IPS-NIHi11 (cell line): ENCODE data around the gene PARVA.

ENCODE experiments used
- DNase-seq: peaks from one replicate; pipeline ENCODE4 v3.0.0; 2012; ENCODE audit warnings: mixed read lengths, low spot score

PARVA gene

DNA sequence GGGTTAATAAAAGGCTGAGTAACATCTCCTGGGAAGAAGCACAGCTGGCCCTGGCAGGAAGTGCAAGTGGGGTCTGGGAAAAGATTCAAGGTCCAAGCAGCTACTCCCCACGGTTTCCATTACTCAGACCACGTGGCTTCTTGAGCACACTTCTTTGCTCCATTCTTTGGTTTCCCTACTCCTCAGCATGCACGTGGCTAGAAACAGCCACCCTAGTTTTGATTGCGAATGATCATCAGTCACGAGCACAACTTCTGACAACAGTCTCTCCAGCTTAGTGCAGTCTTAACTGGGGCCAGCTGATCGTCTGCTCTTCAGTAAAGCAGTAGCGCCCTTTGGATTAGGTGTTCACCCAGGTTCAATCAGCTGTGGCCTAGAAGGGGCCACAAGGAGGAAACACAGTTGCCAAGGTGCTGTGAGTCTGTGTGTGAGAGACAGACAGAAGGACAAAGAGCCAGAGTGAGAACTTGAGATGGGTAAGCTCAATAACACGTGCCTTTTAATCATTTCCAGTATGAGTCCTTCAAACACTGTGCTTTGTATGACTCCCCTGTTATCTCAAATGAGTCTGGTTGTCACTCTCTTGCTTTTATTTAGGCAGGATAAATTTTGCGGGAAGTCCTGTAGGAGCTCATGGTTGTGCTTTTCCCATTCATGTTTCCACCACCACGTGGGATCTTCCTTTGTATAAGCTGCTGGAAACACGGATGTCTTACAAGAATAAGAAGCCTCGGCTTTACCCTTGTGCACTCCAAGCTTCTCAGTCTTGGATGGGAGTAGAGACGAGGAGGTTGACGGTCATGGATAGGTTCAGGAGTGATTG lies 901 bp upstream of the PARVA start:
- no peak for DNase-seq

DNA sequence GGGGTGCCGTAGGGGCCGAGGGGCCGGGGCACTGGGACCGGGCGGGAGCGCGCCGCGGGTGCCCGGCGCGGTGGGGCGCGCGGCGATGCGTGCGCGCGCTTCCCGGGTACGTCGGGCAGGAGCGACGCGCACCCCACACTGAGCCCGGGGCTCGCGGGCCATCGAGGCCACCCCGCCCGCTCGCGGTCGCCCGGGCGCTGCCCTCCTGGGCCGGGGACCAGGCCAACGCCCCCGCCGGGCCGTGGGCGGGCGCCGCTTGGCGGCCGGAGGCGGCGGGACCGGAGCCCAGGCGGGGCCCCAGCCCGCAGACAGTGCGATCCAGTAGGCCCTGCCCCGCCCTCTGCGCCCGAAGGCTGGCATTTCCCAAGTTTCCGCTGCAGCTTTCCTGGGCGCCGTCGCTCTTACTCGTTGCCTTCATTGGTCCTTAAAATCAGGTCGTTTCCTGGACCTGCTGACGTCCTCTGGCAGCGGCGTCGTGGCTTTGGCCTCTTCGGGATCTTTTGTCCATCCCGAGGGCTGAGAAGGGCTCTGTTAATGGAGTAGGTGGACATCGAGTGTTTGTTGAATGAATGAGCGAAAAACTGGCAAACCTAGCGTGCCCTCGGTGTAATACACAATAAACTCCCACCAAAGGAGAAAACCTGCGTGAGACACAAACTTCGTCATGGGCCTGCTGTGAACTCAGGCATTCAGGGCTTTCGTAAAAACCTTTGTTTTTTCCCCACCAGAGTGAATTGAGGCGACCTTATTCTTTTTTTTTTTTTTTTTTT lies 638 bp downstream of the PARVA start:
- DNase-seq = peak; percentile 86

DNA sequence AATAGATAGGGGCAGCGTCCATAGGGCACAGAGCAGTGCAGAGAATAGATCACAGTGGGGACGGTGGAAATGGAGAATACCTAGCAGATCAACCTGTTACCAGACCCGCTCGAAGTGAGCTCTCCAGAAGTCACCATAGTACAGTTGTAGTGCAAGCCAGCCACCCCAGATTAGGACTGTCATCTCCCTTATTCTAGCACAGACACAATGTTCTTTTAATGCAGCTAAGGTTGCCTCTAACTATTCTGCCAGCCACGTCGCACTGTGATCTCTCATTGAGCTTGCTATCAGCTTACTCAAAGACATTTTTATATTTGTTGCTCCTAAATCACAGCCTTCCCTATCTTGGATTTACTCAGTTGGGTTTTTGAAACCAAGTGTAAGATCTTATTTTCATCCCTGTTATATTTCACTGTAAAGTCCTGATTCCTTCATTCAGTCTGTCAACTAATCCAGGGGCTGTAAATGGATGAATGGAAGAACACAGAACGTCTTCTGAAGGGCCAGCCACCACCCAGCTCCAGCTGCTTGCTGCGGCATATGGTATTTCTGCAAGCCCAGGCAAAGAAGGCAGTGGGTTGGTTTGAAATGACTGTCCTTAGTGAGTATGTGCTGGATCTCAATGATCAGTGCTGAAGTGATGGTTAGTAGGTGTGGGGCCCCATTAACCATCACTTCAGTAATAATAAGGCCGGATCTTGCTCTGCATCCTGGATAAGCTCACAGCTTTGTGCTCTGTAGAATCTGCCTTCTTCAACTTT lies 3.4 kb downstream of the PARVA start:
- no peak for DNase-seq

DNA sequence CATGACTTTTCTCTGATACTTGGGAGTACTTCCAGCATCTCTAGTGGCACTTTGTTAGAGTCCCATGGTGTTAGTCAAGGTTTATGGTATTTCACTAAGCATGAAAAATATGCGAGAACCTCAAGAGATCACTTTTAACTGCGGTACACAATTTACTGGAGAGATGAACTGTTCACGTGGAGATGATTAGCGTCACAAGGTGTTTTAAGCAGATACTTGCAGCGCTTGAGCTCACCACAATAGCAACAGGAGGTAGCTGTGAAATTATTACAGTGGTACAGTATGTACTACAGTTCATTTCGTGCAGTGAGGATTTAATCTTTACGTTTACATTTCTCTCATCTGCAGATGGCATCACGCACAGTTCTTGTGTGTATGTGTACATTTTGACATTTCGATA lies 4.5 kb downstream of the PARVA start:
- no peak for DNase-seq

DNA sequence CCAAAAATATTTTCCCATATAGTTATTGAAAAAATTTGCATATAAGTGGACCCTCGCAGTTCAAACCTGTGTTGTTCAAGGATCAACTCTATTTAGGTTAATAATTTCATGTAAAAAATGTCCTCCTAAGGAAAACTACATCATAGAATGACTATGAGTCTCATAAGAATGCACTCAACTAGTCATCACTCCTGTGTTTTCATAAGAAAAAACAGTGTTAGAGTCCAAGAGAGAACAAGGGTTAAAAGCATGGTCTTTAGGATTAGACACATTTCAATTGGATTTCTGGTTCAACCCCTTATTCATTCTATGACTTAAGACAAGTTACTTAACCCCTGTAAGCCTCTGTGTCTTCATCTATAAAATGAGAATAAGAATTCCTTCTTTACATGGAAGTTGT lies 5.1 kb downstream of the PARVA start:
- no peak for DNase-seq

DNA sequence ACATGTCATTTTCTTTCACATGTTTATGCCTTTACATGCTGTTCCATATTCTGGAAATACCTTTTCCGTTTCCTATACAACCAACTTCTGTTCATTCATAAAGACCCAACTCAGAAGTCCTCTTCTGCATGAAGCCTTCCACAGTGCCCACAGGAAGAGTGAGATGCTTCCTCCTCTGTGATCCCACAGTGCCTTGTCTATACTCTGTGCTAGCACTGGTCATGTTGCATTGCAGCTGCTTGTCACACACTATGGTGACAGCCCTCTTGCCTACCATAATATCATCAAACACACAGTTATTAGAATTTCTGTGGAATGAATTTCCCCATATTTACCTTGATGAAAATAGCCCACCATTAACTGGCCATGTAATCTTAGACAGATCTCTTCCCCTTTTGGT lies 8.9 kb downstream of the PARVA start:
- no peak for DNase-seq

DNA sequence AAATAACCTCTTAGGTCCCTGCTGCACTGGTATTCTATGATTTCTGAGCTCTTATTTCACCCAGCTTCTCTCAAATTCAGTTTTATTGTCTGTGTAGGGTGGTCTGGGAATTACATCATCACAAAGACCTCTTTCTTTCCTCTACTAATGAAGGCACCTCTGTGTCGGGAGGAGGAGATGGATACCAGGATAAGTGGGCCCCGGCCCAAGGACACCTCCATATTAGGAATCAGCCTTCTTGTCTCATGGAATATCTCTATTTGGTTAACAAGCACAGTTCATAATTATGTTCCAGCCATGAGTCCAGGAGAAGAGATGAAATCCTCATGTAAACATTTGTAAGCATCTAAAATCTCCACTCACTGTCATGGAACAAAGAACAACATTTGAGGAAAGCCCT lies 9.4 kb downstream of the PARVA start:
- DNase-seq = no peak

DNA sequence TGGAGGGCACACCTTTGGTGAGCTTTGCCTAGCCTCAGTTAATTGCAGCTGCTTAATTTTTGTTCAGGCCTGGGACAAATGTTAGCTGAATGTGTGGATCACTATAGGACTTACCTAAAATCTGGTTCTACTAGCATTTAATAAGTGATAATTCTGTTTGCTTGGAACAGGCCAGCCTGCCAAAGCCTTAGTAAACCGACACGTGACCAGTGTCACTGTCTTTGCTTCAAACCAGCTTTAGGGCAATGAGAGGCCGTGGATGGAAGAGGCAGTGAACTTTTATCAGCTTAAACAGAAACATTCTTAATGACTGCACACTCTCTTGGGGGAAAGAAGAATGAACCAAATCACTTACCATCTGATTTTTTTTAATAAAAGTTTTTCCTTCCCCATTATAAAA lies 10.8 kb downstream of the PARVA start:
- no peak for DNase-seq

DNA sequence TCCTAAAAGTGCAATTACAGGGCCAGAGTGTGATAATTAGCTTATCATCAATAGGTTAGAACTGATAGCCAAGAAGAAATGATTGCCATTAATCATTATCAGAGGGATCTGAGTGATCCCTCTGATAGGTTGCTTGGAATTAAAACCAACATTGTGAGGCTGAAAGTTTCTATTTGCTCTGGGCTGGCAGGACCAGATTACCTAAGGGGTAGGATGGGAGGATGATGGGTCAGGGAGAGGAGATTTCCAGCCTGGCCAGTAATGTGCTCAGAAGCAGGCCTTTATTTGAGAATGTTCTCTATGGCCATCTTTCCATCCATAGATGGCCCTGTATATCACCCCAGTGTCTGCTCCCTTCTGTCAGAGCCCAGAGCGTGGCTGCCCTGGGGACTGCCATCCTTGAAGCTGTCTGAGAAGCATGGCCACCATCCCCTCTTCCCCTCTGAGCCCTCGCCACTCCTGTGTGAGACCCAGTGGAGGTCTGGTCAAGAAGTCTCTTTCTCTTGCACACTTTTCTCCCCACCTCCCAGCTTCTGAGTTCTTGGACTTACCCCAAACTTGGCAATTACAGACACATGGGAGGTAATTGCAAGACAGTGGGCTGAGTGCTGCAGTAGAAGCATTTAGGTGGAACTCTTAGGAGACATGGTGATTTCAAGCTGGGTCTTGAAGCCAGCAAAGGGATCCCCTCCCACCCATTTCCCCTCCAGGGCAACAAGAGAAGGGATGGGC lies 11.7 kb downstream of the PARVA start:
- no peak for DNase-seq

DNA sequence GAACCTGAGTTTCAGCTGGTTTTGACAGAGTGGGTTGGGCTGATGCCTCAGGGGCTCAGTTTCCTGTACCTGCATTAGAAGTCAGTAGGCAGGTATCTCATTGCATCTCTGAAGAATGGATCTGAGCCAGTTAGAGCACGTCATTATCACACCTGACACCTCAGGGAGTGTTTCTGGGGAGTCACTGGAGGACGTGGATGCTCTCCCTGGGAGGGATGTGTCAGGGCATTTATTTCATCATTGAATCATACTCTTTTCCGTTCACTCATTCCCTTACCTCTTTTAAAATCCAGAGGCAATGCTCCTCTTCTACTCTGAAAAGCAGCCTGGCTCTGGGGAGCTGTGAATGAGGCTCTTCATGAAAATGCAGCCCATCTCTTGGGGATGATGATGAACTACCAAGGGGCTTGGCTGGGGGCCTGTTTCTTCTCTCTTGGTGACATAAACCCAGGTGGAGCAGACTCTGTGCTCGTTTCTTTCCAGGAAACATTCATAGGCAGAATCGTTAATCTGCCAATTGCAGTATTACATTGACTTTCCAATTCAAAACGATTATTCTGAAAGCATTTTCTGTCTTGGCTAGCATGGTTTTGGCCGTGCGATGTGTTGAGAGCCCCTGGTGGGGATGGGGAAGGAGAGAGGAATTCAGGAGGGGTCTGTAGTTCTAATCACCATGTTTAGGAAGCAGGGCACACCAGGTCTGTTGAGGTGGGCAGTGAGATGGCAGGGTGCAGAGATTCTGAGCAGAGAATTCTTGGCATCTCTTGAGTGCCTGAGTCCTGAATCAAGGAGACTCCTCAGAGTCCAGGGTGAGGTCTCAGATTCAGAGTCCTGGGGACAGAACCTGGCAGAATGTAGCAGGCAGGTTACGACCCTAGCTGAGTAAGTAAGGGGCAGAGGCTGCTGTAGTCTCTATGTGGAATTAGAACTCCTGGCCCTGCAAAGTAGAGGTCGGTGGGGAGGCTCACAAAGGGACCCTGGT lies 12.6 kb downstream of the PARVA start:
- no peak for DNase-seq

DNA sequence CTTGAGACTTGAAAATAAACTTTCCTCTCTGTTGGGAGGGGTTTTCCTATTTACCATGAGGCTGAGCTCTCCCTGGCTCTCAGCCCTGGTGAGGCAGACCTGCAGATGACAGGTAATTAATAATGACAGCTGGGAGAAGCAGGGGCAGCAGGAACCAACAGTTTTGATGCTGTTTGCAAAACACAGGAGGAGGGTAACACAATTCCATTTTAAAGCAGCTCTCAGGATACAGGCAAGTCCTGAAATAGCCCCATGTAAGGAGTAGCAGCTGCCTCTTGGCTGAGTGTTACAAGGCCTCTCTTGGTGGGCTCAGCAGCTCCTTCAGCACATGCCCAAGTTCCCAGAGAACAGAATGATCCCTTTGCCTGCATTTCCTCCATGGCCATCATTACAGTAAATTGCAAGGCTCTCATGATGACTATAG lies 13.3 kb downstream of the PARVA start:
- DNase-seq = no peak

DNA sequence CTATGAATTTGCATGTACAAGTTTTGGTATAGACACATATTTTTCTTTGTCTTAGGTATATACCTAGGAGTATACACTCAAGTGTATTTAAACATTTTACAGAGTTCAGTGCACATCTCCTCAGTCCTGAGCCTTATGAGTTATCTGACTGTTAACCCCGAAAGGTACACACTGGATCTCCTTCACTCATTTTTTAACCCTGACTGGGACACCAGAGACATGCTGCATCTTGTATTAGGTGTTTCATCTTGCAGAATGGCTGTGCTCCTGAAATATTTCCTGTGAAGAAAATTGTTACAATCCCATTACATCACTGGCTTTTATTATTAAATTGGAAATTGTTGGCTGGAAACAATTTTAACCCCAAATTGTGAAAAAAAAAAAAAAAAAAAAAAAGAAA lies 15.3 kb downstream of the PARVA start:
- no peak for DNase-seq

DNA sequence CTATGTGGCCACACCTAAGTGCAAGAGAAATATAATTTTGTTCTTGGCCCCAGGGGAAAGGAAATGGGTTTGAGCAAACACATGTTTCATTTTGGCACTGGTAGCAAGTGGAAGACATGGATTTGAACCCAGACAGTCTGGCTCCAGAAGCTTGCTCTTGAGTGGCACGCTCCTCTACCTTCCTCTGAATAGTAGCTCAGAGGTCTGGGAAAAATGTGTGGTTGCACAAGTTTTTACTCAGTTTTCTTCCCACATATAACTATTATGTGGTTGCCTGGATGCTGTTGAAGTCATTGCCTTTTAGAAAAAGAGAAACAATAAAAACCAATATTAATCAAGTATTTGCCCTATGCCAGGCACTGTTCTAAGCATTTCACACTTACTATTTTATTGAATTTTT lies 16.3 kb downstream of the PARVA start:
- no peak for DNase-seq

DNA sequence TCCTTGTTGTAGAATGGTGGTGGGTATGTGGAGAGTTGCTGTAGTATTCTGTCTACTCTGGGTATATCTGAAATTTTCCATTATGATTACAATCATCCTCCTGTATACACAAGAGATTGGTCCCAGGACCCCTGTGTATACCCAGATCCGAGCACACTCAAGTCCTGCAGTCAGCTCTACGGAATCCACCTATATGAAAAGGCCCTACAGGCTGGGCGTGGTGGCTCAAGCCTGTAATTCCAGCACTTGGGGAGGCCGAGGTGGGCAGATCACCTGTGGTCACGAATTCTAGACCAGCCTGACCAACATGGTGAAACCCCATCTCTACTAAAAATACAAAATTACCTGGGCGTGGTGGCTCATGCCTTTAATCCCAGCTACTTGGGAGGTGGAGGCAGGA lies 17.2 kb downstream of the PARVA start:
- no peak for DNase-seq

DNA sequence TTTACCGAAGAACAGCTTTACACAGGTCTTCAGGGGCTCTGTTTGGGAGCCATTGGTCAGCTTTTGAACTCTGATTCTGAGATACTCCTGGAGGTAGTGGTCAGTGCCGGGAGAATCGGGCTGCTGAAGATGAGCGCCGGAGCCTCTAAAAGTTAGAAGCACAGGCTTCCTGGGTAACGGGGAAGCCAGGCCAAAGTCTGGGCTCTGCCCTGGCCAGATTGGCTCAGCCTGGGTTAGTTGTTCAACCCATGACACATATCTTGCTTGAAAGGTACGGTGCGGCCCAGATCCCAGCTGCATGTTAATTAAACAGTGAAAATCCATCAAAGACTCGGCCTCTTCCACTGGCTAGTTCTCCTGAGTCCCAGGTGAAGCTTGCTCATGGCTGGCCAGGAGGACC lies 18.0 kb downstream of the PARVA start:
- DNase-seq = no peak

DNA sequence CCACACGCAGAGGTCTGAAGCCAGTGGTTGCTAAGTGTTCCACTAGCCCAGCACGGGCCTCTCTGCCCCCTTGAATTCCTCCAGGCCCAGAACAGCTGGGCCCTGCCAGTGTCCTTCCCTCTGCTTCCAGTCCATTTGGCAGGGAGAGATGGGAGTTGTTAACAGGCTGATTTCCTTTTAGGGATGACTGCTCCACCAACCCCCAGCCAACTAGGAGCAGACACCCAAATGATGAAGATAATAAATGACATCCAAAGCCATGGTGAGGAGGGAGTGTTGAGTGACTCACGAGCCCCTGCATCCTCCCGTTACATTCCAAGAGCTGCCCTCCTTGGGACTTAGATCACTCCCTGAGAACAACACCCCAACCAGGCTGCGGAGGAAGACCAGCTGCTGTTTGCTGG lies 20.6 kb downstream of the PARVA start:
- DNase-seq = no peak

DNA sequence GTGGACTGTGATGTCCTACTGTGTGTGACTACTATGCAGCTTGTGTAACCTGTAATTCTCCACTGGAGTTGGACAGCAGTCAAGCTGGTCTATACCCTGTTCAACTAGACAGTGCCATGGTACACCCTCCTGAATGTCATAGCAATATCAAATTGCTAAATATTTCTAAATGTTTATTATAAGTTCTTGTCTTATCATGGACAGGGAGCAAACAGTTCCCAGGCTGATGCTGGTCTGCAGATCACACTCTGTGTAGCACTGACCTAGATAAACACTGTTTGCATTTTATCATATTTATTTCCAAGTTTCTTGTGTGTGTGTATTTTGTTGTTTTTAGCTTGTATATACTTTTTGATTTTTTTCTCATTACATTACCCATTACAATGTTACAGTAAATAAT lies 22.0 kb downstream of the PARVA start:
- no peak for DNase-seq

DNA sequence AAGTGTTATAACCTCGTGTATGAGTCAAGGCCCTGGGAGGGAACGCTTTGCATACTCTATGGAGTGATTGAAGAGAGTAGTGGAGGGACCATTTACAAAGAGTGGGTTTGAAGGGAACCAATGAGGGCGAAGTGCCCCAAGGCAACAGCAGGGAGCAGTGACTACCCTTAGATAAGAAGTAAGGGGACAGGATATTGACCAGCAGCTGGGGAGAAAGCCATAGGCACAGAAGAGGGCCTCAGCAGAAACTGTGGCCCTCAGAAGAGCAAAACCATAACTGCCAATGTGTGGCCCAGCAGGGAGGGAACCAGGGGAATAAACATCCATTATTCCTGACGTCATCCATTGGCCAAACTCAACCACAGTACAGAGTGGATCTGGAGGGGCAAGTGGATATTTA lies 24.7 kb downstream of the PARVA start:
- DNase-seq = no peak

DNA sequence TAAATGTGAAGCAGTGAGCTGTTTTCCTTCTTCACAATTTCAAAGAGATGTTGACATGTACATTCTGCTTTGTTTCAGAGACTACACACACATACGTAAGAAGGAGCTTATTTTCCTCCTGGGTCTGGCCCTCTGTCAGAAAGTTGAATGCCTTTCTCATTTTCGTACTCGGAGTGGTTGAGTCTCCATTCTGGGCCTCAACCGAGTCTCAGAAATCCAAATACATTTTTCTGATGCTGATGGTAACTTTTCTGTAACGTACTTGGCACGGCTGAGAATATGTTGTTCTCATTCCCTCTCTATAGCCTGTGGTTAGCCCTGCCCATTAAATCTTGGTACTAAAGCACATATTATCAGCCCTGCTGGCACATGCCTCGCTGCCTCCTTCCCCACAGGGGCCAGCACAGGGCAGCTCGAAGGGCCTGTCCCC lies 25.3 kb downstream of the PARVA start:
- no peak for DNase-seq

DNA sequence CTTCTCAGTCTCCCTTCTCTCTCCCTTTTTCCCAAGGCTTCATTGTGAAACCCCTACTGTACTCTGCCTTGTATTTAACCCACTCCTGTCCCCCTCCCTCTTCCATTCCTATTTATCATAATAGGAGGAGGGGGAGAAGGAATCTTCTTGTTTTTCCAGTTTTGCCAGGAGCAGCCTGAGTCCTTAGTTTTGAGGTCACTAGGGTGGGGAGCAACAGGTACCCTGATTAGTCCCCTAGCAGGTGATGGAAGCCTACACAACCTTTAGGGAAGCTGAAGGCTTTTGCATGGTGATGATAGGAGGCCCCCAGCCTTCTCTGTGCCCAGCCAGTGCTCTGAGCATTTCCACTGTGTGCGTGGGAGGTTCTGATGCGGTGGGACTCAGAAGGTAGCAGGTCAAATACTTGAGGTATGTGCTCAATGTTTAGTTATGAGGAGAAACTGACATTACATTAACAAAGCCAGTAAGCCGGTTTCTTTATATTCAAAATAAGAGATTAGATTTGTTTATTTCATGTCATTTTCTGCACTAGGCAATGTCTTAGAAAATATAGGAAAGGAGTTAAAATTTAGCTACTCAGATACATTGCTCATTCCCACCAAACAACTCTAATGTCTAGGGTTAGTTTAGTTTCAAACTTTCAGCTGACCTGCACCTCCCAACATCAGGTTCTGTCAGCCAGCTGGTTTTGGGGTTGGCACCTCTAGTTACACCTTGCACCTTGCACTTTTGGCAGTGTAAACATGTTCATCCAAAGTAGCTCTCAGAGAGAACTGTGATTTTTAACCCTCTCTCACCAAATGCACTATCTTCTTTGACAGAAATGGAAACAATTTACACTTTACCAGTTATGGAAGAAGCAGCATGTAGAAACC lies 26.0 kb downstream of the PARVA start:
- no peak for DNase-seq
